GM12891 (cell line): ENCODE results near the gene ALG5.

Experiments used
- POLR2A ChIP-seq: IDR thresholded peaks from 2 replicates; pipeline ENCODE4 v1.6.1; 2011; ENCODE audit warnings: low read depth, low read length, control low read depth
- POLR2AphosphoS5 ChIP-seq: IDR thresholded peaks from 2 replicates; pipeline ENCODE4 v1.6.1; 2011; ENCODE audit warnings: low read depth, low read length, control low read depth
- SPI1 ChIP-seq: IDR thresholded peaks from 2 replicates; pipeline ENCODE4 v1.6.1; 2011; ENCODE audit warnings: low read depth, low read length, control low read depth
- TAF1 ChIP-seq: IDR thresholded peaks from 2 replicates; pipeline ENCODE4 v1.6.1; 2011; ENCODE audit warnings: low read depth, low read length, control low read depth

GRCh38 chr13:36921631-36922301 lies 77.4 kb downstream of the ALG5 start:
- TF ChIP-seq TAF1 (no peak), POLR2AphosphoS5 (no peak), POLR2A (no peak), SPI1 (no peak)
